Astrocyte of the cerebellum (primary cell): ENCODE measurements around the gene CNN1.

Experiments
- DNase-seq: peaks from one replicate; pipeline ENCODE4 v3.0.0-alpha.2; 2011; ENCODE audit warnings: low read depth
- H3K4me3 ChIP-seq: 2 replicates; pipeline ENCODE4 v1.5.1; 2011; ENCODE audit warnings: mild to moderate bottlenecking, low read depth, low read length, moderate library complexity
- CTCF ChIP-seq: IDR thresholded peaks from 2 replicates; pipeline ENCODE4 v1.5.1; 2012; ENCODE audit warnings: low read length, low read depth, moderate library complexity, mild to moderate bottlenecking; ENCODE audit errors: missing control alignments
- in situ Hi-C: cut with HindIII; loops from 2 replicates; pipeline ENCODE4 v1.10.0; 2017; ENCODE audit warnings: low sequenced_read_pairs

The CNN1 gene

GRCh38 chr19:11499220-11499726 lies 39.4 kb upstream of the CNN1 start:
- TF ChIP-seq CTCF, result no peak
- in situ Hi-C loops, result no loop called here
- no peak overlapping the region for H3K4me3 ChIP-seq
- no peak for DNase-seq

DNA sequence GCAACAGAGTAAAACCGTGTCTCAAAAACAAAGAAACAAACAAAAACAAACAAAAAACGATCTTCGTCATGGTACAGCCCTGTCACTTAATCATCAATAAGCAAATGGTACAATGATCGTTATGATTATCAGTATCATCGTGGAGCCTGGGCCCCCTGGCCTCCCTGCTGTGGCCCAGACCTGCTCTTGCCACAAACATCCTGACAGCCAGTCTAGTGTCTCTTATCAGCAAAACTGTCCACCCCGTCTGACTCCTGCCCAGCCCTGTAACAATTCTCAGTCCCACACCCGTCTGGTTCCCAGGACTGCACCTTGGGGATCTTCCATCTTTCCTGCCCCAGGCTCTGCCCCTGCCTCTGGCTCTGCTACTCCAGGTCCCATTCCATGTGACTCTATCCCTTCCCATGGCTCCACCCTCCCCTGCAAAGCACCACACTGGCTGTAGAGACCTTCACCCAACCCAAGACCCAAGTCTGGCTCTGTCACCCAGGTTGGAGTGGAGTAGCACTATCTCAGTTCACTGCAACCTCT lies 38.7 kb upstream of the CNN1 start:
- in situ Hi-C loops, result no loop called here
- DNase-seq, result no peak

GRCh38 chr19:11504502-11505031 lies 34.1 kb upstream of the CNN1 start:
- H3K4me3 ChIP-seq, result peak overlapping the region; percentile 68
- no peak for DNase-seq
- in situ Hi-C loops, result no loop called here
- no peak for TF ChIP-seq CTCF

More for the DNA sequence above, 38.7 kb upstream of the CNN1 start:
- no peak overlapping the region for H3K4me3 ChIP-seq
- TF ChIP-seq CTCF, result no peak

- peak; percentile 83 for DNase-seq
- no peak for TF ChIP-seq CTCF
- peak overlapping the region; percentile 68 for H3K4me3 ChIP-seq
- in situ Hi-C loops, result no loop called here
Observed at GRCh38 chr19:11505032-11505503, 33.6 kb upstream of the CNN1 start.

- peak within 1 kb of the TSS; percentile 68 for H3K4me3 ChIP-seq
- no peak for TF ChIP-seq CTCF
- DNase-seq, result peak; percentile 91
- in situ Hi-C loops, result no loop called here
Observed at GRCh38 chr19:11505504-11506100, 33.0 kb upstream of the CNN1 start, which contains the start of gene ZNF653. Gene ZNF653 (minus strand): TSS chr19:11505839. CDS start chr19:11505786, 53 bp downstream.

GRCh38 chr19:11506101-11506555 lies 32.5 kb upstream of the CNN1 start:
- in situ Hi-C loops, result no loop called here
- peak overlapping the region; percentile 68 for H3K4me3 ChIP-seq
- DNase-seq, result no peak
- TF ChIP-seq CTCF, result no peak
